ENCODE data around the gene DPH3.

Gene DPH3

GRCh38 chr3:16222547-16222946 lies 42.2 kb downstream of the DPH3 start:
- CTCF ChIA-PET: no interaction called here
- DNase-seq (ENCODE audit: extremely low spot score): no peak
- TF ChIP-seq HDGF (IDR thresholded peaks at IDR 0.05; ENCODE audit: borderline replicate concordance): no peak
- TF ChIP-seq SP1 (IDR thresholded peaks at IDR 0.05): no peak
- no peak for TF ChIP-seq CTBP1 (IDR thresholded peaks at IDR 0.05; ENCODE audit: borderline replicate concordance)
- no peak for TF ChIP-seq ARNT (IDR thresholded peaks at IDR 0.05)
- no peak for TF ChIP-seq FOXK2 (IDR thresholded peaks at IDR 0.05)
- no peak for TF ChIP-seq PKNOX1 (IDR thresholded peaks at IDR 0.05)
- TF ChIP-seq FOXA1 (IDR thresholded peaks at IDR 0.05): no peak
- TF ChIP-seq FOXM1 (IDR thresholded peaks at IDR 0.05; ENCODE audit: borderline replicate concordance): no peak
- no peak for TF ChIP-seq NFRKB (IDR thresholded peaks at IDR 0.05)
- no peak for TF ChIP-seq TARDBP (IDR thresholded peaks at IDR 0.05)
- TF ChIP-seq SUZ12 (IDR thresholded peaks at IDR 0.05): no peak
- TF ChIP-seq L3MBTL2 (conservative IDR thresholded peaks at IDR 0.05): no peak
- TF ChIP-seq BHLHE40 (IDR thresholded peaks at IDR 0.05; ENCODE audit: borderline replicate concordance): no peak
- no peak for TF ChIP-seq LEF1 (IDR thresholded peaks at IDR 0.05; ENCODE audit: borderline replicate concordance)
- TF ChIP-seq ELF4 (IDR thresholded peaks at IDR 0.05): no peak
- TF ChIP-seq ZNF384 (IDR thresholded peaks at IDR 0.05): no peak
- POLR2A ChIA-PET: no interaction called here

GRCh38 chr3:16221990-16222389 lies 42.8 kb downstream of the DPH3 start:
- no peak for TF ChIP-seq HDGF (IDR thresholded peaks at IDR 0.05; ENCODE audit: borderline replicate concordance)
- no peak for TF ChIP-seq FOXK2 (IDR thresholded peaks at IDR 0.05)
- TF ChIP-seq CTBP1 (IDR thresholded peaks at IDR 0.05; ENCODE audit: borderline replicate concordance): no peak
- TF ChIP-seq FOXA1 (IDR thresholded peaks at IDR 0.05): no peak
- TF ChIP-seq FOXM1 (IDR thresholded peaks at IDR 0.05; ENCODE audit: borderline replicate concordance): no peak
- no peak for TF ChIP-seq ARNT (IDR thresholded peaks at IDR 0.05)
- ChIA-PET POLR2A (no interaction called here), CTCF (interaction anchor here (1.1 kb wide), 1 partner anchor 43 kb away, joined by 4 read pairs; no protein-coding TSS in a partner anchor)
- DNase-seq (ENCODE audit: extremely low spot score): no peak

- TF ChIP-seq PKNOX1 (IDR thresholded peaks at IDR 0.05) (no peak), ELF4 (IDR thresholded peaks at IDR 0.05) (no peak), FOXA1 (IDR thresholded peaks at IDR 0.05) (no peak), TARDBP (IDR thresholded peaks at IDR 0.05) (no peak), LEF1 (IDR thresholded peaks at IDR 0.05; ENCODE audit: borderline replicate concordance) (no peak), ZNF384 (IDR thresholded peaks at IDR 0.05) (no peak), NFRKB (IDR thresholded peaks at IDR 0.05) (no peak), L3MBTL2 (conservative IDR thresholded peaks at IDR 0.05) (no peak), FOXM1 (IDR thresholded peaks at IDR 0.05; ENCODE audit: borderline replicate concordance) (no peak), SP1 (IDR thresholded peaks at IDR 0.05) (no peak), CTBP1 (IDR thresholded peaks at IDR 0.05; ENCODE audit: borderline replicate concordance) (no peak), HDGF (IDR thresholded peaks at IDR 0.05; ENCODE audit: borderline replicate concordance) (no peak), ARNT (IDR thresholded peaks at IDR 0.05) (no peak), SUZ12 (IDR thresholded peaks at IDR 0.05) (no peak), FOXK2 (IDR thresholded peaks at IDR 0.05) (no peak), BHLHE40 (IDR thresholded peaks at IDR 0.05; ENCODE audit: borderline replicate concordance) (no peak)
- DNase-seq (ENCODE audit: extremely low spot score): no peak
- ChIA-PET POLR2A (no interaction called here), CTCF (no interaction called here)
Measured at GRCh38 chr3:16219777-16220176, 45.0 kb downstream of the DPH3 start.

- POLR2A ChIA-PET: no interaction called here
- CTCF ChIA-PET: interaction anchor here (1.1 kb wide), 1 partner anchor 11 kb away, joined by 7 read pairs; no protein-coding TSS in a partner anchor
- TF ChIP-seq FOXM1 (IDR thresholded peaks at IDR 0.05; ENCODE audit: borderline replicate concordance) (no peak), ZNF384 (IDR thresholded peaks at IDR 0.05) (no peak), PKNOX1 (IDR thresholded peaks at IDR 0.05) (no peak)
- no peak for DNase-seq (ENCODE audit: extremely low spot score)
Measured at GRCh38 chr3:16216373-16216935, 48.3 kb downstream of the DPH3 start.

- POLR2A ChIA-PET: no interaction called here
- CTCF ChIA-PET: no interaction called here
- TF ChIP-seq NFRKB (IDR thresholded peaks at IDR 0.05) (no peak), FOXM1 (IDR thresholded peaks at IDR 0.05; ENCODE audit: borderline replicate concordance) (no peak), SUZ12 (IDR thresholded peaks at IDR 0.05) (no peak), TARDBP (IDR thresholded peaks at IDR 0.05) (no peak), CTBP1 (IDR thresholded peaks at IDR 0.05; ENCODE audit: borderline replicate concordance) (no peak), BHLHE40 (IDR thresholded peaks at IDR 0.05; ENCODE audit: borderline replicate concordance) (no peak), ARNT (IDR thresholded peaks at IDR 0.05) (no peak), HDGF (IDR thresholded peaks at IDR 0.05; ENCODE audit: borderline replicate concordance) (no peak), SP1 (IDR thresholded peaks at IDR 0.05) (no peak), FOXA1 (IDR thresholded peaks at IDR 0.05) (no peak), ZNF384 (IDR thresholded peaks at IDR 0.05) (no peak), L3MBTL2 (conservative IDR thresholded peaks at IDR 0.05) (no peak), ELF4 (IDR thresholded peaks at IDR 0.05) (no peak), LEF1 (IDR thresholded peaks at IDR 0.05; ENCODE audit: borderline replicate concordance) (no peak), FOXK2 (IDR thresholded peaks at IDR 0.05) (no peak), PKNOX1 (IDR thresholded peaks at IDR 0.05) (no peak)
- DNase-seq (ENCODE audit: extremely low spot score): no peak
Measured at GRCh38 chr3:16214366-16214765, 50.4 kb downstream of the DPH3 start.

Data from HEK293T (cell line).